GM19467 (cell line): ENCODE data around the gene RABL2B.

Source experiments
- ATAC-seq: cut with Tn5 transposase; IDR thresholded peaks from one replicate; pipeline ENCODE4 v1.9.1; 2021; ENCODE audit warnings: mild to moderate bottlenecking, moderate library complexity; ENCODE audit not compliant: unreplicated experiment

RABL2B gene

GRCh38 chr22:50738649-50739227 lies 44.7 kb downstream of the RABL2B start:
- ATAC-seq = no peak

DNA sequence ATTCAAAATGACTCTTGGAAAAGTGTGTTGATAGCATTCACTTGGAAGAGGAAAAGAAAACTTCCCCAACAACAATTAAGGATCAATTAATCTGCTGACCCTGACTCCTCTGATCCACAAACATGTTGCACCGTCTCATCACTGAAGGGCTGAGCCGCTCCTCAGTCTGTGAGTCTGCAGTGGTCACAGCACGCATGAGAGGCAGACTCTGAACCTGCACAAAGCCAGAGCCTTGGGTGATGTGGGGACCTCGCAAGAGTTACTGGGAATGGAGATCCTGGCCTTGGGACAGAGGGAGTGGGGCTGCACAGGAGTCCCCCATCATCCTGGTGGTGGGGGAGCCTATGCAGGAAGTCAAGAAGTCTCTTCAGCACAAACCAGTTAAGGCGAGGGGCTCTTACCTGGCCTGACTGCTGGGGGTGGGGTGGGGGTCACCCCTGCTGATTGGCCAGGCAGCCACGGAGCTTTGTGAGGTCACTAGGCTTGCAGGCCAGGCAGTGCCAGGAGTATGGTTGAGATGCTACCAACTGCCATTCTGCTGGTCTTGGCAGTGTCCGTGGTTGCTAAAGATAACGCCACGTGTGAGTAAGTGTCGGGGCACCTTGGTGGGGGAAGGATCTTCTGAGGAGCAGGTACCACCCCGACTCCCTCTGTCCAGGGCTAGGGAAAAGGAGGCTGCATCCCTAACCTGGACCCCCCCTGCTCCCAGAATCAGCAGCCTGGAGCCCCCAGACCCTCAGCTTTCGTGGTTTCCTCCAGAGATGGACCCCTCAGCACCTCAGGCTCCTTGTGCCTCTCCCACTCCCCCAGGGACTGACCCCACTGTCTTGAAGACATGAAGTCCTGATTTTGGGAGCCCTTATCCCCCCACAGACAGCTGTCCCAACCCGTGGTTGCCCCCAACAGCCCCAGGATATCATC lies 45.4 kb downstream of the RABL2B start, which contains the start of gene ACR:
Gene ACR, plus strand, starts transcription at position 477 of the 921 bp plus-strand sequence. Its CDS starts 32 bp downstream, at position 509.
- no peak for ATAC-seq

GRCh38 chr22:50735739-50736030 lies 47.8 kb downstream of the RABL2B start:
- ATAC-seq = no peak

DNA sequence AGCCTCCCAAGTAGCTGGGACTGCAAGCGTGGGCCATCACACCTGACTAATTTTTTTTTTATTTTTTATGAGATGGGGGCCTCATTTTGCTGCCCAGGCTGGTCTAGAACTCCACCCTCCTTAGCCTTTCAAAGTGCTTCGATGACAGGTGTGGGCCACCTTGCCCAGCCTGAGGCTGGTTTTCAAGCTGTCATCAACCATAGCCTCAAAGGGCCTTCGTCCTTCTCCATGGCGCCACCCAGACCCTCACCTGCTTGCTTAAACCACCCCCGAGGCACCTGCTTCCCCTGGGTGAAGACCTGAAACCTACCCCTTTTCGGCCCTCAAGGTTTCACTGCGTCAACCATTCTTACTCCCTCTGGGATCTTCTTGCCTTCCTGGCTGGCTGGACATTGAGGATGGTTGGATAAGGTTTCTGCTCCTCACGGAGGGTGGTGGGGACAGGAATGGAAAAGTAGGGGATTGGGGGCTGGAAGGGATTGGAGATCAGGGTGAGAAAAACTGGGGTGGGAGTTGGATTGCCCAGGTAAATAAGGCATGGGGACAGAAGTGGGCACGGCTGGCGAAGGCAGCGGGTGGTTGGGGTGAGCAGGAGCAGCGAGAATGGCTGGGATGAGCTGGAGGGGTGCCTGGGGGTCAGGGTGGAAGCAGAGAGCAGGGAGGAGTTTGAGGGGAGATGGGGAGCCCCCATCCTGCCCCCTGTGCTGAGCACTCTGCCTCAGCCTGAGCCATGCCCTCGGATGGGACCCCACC lies 48.3 kb downstream of the RABL2B start:
- no peak for ATAC-seq

GRCh38 chr22:50734343-50734771 lies 49.1 kb downstream of the RABL2B start:
- ATAC-seq = no peak

GRCh38 chr22:50733521-50734342 lies 49.7 kb downstream of the RABL2B start:
- ATAC-seq = no peak

- no peak for ATAC-seq
Observed at GRCh38 chr22:50732681-50733080, 50.8 kb downstream of the RABL2B start.

GRCh38 chr22:50731811-50732624 lies 51.4 kb downstream of the RABL2B start:
- ATAC-seq = no peak

DNA sequence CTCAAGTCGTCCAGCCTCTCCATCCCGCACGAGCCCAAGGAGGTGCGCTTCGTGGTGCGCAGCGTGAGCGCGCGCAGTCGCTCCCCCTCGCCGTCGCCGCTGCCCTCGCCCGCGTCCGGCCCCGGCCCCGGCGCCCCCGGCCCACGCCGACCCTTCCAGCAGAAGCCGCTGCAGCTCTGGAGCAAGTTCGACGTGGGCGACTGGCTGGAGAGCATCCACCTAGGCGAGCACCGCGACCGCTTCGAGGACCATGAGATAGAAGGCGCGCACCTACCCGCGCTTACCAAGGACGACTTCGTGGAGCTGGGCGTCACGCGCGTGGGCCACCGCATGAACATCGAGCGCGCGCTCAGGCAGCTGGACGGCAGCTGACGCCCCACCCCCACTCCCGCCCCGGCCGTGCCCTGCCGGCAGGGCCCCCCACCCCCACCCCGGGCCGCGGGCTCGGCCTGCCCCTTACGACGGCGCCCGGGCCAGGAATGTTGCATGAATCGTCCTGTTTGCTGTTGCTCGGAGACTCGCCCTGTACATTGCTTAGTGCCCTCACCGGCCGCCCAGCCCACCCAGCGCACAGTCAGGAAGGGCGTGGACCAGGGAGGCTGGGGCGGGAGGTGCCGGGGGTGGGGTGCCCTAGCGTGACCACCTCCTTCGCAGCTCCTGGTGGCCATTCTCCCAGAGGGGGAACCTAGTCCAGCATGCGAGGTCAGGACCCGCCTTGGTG lies 52.3 kb downstream of the RABL2B start:
- ATAC-seq = no peak

GRCh38 chr22:50730013-50730891 lies 53.2 kb downstream of the RABL2B start:
- ATAC-seq = no peak

DNA sequence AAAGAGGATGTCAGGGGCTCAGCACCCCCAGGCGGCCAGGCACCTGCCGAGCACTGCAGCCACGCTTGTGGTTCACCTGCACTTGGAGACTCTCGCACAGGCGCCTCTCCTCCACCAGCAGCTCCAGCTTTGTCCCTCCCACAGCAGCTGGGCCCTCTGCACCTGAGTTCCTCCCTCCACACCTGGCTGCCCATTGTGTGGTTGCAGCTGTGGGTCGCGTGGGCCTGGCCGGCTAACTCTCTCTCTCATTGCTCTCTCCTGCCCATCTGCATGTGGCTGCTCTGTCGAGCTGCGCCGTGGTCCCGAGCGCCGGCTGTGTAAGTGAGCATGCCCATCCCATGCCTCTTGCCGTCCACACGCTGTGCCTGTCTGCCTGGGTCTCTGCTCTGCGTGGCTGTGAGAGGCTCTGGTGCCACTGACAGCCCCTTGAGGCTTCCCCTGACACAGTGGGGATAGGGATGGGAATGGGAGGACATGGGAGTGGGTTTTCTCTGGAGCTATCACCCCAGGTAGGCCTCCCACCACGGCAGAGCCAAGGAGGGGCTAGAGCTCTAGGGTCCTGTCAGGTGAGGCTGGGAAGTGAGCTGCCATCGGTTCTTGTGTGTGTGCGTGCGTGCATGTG lies 53.9 kb downstream of the RABL2B start:
- no peak for ATAC-seq

DNA sequence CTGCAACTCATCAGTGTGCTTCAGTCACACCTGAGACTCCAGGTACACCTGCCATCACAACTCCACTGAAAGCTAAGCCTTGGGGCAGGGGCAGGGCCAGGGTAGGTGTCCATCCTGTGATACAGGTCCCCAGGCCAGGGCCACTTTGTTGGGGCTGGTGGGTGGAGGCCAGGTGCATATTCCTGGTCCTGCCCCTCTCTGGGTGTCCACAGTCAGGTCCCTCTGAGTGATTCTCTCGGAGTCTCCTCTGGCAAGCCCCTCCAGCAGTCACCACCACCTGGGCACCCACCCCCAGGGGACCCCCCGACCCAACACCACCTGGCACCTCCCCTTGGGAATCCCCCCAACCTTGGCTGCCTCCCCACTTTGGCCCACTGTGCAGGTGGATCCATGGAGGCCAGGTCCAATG lies 54.9 kb downstream of the RABL2B start:
- no peak for ATAC-seq

GRCh38 chr22:50727678-50728522 lies 55.5 kb downstream of the RABL2B start:
- no peak for ATAC-seq

GRCh38 chr22:50726643-50727340 lies 56.6 kb downstream of the RABL2B start:
- no peak for ATAC-seq

DNA sequence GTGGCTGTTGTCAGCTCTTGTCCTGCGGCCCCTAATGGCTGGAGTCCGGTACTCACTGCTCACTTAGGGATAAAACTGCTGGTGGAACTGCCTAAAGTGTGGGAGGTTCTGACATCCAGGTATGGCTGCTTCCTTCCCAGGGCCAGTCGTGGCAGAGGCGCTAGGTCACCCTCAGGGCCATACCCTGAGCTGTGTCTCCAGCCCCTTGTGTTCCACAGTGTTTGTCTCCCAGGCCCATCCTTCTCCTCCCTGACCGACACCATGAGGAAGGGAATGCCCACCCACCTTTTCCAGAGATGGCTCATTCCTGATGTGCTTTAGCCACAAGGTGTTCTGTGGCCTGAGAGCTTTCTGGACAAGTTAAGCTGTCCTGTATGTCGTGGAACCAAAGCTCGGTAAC lies 57.8 kb downstream of the RABL2B start:
- ATAC-seq = no peak

DNA sequence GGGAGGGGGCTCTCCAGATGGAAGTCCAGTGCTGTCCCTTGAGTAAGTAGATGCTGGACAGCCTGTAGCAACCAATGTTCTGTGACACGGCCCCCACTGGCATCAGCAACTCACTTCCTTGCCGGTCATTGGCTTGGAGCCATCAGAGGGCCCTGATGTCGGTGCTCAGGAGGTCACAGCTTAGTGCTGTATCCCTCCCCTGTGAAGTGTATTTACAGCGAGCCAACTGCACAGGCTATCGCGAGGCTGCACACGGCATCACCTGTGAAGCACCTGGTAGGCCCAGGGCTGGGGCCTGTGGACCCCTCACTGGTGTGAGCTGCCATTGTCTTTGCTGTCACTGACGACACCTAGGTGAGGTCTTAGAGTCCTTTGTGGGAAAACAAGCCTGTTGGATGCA lies 58.8 kb downstream of the RABL2B start:
- no peak for ATAC-seq
